Activated CD4-positive, alpha-beta T cell treated with anti-CD3 and anti-CD28 coated beads for 1 hour (primary cell): ENCODE measurements around the gene AKAP12.
"Not testable (repeated sequence)": the region's sequence is repeated elsewhere in the genome, so short reads cannot be mapped to it uniquely, and the experiment has no call there.

Source experiments
- DNase-seq: peaks from one replicate; pipeline ENCODE4 v3.0.0-alpha.2; 2020

AKAP12 gene

GRCh38 chr6:151285122-151285521 is 45.4 kb downstream of the AKAP12 start:
- DNase-seq, result no peak

- no peak for DNase-seq
Measured at GRCh38 chr6:151286214-151286613, 46.4 kb downstream of the AKAP12 start.

- no peak for DNase-seq
Measured at GRCh38 chr6:151288712-151289398, 49.1 kb downstream of the AKAP12 start.

GRCh38 chr6:151289399-151290007 is 49.7 kb downstream of the AKAP12 start:
- DNase-seq, result no peak

GRCh38 chr6:151290877-151291721 is 51.3 kb downstream of the AKAP12 start:
- no peak for DNase-seq

- no peak for DNase-seq
Measured at GRCh38 chr6:151291722-151292059, 51.9 kb downstream of the AKAP12 start.

GRCh38 chr6:151292974-151293687 is 53.4 kb downstream of the AKAP12 start:
- DNase-seq, result no peak

GRCh38 chr6:151293688-151294016 is 53.9 kb downstream of the AKAP12 start:
- no peak for DNase-seq

GRCh38 chr6:151294561-151295101 is 54.9 kb downstream of the AKAP12 start:
- no peak for DNase-seq

- no peak for DNase-seq
Measured at GRCh38 chr6:151297886-151298285, 58.1 kb downstream of the AKAP12 start.

- no peak for DNase-seq
Measured at GRCh38 chr6:151299011-151299410, 59.2 kb downstream of the AKAP12 start.

- DNase-seq, result no peak
Measured at GRCh38 chr6:151300267-151300991, 60.7 kb downstream of the AKAP12 start.

- no peak for DNase-seq
Measured at GRCh38 chr6:151301547-151301946, 61.8 kb downstream of the AKAP12 start.

- DNase-seq, result no peak
Measured at GRCh38 chr6:151303231-151303630, 63.5 kb downstream of the AKAP12 start.

- no peak for DNase-seq
Measured at GRCh38 chr6:151306269-151306783, 66.6 kb downstream of the AKAP12 start.

GRCh38 chr6:151307501-151307900 is 67.7 kb downstream of the AKAP12 start:
- no peak for DNase-seq

- no peak for DNase-seq
Measured at GRCh38 chr6:151309619-151310018, 69.9 kb downstream of the AKAP12 start.

GRCh38 chr6:151310279-151310678 is 70.5 kb downstream of the AKAP12 start:
- no peak for DNase-seq

GRCh38 chr6:151310852-151311767 is 71.3 kb downstream of the AKAP12 start:
- no peak for DNase-seq

GRCh38 chr6:151313066-151313491 is 73.3 kb downstream of the AKAP12 start:
- no peak for DNase-seq

- DNase-seq, result not testable (repeated sequence)
Measured at GRCh38 chr6:151315661-151316060, 75.9 kb downstream of the AKAP12 start.
